Smooth muscle cell of the coronary artery (primary cell): Measurements from ENCODE around the gene OR2D2. TPM values are rescaled to one million over a fixed set of nuclear protein-coding genes. Genes with fewer than 3 reads are reported as not detected.

Experiments
- total RNA-seq: library from RNA; depleted of rRNA; stranded (reverse); fragments of >200 nt; gene quantifications from 2 replicates; pipeline ENCODE4 v1.2.3, GENCODE V29; 2014; ENCODE audit warnings: low replicate concordance

Gene OR2D2, protein sequence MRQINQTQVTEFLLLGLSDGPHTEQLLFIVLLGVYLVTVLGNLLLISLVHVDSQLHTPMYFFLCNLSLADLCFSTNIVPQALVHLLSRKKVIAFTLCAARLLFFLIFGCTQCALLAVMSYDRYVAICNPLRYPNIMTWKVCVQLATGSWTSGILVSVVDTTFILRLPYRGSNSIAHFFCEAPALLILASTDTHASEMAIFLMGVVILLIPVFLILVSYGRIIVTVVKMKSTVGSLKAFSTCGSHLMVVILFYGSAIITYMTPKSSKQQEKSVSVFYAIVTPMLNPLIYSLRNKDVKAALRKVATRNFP
- total RNA-seq: 0.15 TPM in 1 of 2 replicates, not detected in the other

DNA sequence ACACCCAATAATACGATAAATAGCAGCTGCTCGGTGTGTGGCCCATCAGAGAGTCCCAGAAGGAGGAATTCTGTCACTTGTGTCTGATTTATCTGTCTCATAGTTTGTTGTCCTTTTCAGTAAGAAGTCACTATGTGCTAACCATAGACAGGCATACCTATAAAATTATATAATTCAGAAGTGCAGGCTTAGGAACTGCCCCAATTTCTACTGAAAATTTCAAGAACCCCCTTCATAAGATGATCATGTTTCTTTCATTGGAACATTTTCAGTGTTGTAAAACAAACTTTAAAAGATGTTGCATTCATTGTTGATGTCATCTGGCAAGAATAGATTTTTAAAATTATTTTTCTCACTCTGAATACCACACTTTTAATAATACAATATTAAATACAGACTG, at the start of gene OR2D2:
OR2D2 (minus strand) TSS at position 101 of the 400 bp plus-strand sequence; CDS start at position 101, 0 bp downstream.

DNA sequence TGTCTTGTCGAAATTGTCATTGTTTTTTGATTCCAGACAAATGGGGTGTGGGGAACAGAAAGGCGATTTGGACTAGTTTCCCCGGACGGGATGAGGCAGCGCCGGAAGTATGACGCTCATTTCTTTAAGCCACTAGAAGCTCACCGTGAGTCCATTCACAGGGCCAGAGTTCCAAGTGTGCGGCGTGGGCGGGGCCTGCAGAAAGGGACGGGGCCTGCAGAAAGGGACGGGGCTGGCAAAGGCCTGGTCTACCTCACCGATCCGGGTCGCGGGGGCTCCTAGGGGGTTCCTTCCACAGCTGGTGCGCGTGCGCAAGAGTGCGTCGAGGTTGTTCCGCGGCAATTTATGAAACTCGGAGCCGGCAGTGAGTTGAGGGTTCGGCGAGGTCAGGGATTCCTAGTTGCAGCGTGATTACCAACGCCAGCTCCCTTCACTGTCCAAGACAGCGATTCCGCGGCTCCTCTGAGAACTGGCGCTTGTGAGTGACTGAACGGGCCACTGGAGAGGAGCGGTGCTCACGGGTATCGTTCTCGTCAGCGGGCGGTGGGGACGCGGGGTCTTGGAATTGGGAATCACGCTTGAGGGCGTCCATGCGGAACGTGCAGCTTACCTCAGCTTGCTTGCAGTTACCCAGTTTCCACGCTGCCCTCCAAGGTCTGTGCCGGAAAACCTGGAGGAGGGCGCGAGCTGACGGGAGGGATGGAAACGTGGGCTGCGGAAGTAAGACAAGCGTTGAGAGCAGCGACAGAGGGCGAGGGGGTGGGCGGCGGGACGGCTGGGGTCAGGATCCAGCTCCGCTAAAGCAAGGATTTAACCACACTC, 34.1 kb upstream of the OR2D2 start, which contains the start of gene ZNF215:
ZNF215 (plus strand) TSS at position 219 of the 822 bp plus-strand sequence. CDS start 5,847 bp downstream, outside the sequence.

DNA sequence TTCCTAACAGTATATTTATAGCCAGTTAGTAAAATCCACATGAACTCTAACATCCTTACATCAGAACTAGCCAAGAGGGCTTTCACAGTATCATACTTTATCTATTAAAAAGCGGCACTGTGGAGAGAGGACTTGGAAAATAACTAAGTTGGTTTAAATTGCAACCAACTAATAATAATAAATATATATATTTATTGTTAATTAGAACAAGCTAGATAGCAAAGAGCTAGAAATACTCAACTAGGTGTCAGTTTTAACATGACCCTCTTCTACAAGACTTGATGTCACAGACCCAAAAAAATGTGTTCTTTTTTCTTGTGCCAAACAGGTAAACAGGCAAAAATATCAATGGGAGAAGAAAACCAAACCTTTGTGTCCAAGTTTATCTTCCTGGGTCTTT, 28.4 kb upstream of the OR2D2 start, which contains the start of gene OR2D3:
OR2D3 (plus strand) TSS at position 301 of the 400 bp plus-strand sequence; CDS start at position 301, 0 bp downstream.

DNA sequence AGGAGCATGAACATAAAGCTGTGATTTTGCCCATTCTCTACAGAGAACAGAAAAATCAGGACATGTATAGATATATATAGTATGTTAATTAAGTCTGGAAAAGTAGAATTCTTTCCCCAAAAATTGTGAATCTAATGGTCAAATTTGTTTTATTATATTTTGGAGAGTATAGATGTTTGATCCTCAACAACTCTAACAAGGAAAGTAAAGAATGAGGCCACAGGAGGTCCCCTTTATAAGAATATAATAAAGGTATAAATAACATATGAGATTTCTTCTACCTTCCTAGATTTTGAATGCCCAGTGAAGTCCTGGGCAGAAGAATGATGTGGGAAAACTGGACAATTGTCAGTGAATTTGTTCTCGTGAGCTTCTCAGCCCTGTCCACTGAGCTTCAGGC, 16.0 kb downstream of the OR2D2 start, which contains the start of gene OR10A4:
OR10A4 (plus strand) TSS at position 301 of the 400 bp plus-strand sequence; CDS start at position 324, 23 bp downstream.

DNA sequence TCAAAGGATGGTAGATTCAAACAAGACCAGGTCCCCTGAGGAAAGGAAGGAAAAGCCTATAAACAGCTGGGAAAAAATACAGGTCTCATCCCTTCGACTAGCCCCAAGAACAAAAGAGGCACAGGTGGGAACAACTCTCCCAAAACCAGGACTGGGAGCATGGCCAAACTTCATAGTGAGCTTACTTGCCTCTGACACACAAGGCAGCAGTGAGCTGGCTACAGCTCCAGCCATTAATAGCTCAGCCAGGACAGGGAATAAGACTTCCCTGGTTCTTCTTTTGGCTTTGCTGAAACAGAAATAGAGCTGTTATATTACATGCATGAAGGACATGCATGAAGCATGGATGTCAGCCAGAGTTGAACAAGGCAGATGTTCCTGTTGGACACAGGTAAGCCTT, 29.3 kb downstream of the OR2D2 start, which contains the start of gene OR10A2:
OR10A2 (plus strand) TSS at position 97 of the 400 bp plus-strand sequence. CDS start 6,698 bp downstream, outside the sequence.

DNA sequence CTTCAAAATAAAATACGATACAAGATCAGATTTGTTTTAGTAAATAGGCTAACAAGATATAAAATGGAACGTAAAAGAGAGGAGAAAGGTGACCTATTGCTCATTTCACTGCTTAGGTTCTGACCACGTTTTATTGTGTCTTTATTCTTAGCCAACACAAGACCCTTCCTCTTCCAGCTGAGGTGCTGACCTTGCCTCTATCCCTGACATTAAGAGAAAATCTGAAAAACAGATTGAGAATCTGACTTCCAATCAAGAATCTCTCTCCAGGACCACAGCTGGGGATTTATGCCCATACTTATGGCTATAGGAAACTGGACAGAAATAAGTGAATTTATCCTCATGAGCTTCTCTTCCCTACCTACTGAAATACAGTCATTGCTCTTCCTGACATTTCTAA, 46.9 kb downstream of the OR2D2 start, which contains the start of gene OR10A5:
OR10A5 (plus strand) TSS at position 301 of the 400 bp plus-strand sequence; CDS start at position 301, 0 bp downstream.

Other genes with a start within 250 kb of the OR2D2 start
- 2.1 and 4.0 TPM in 2 replicates for gene DCHS1, start 236.7 kb downstream of the OR2D2 start, total RNA-seq
- 62.2 and 84.8 TPM in 2 replicates for gene MRPL17, start 209.2 kb downstream of the OR2D2 start, total RNA-seq
- 0.08 TPM in 1 of 2 replicates, not detected in the other for gene OR2AG2, start 120.5 kb downstream of the OR2D2 start, total RNA-seq
- gene OR2AG1, start 109.5 kb downstream of the OR2D2 start, total RNA-seq: not detected in 2 replicates
- 0.12 and 0.15 TPM in 2 replicates for gene OR6A2, start 92.8 kb downstream of the OR2D2 start, total RNA-seq
- gene OR10A5, start 46.8 kb downstream of the OR2D2 start, total RNA-seq: not detected in 2 replicates
- gene OR10A2, start 29.4 kb downstream of the OR2D2 start, total RNA-seq: not detected in 2 replicates
- not detected in 2 replicates for gene OR10A4, start 15.9 kb downstream of the OR2D2 start, total RNA-seq
- not detected in 2 replicates for gene OR2D3, start 28.5 kb upstream of the OR2D2 start, total RNA-seq
- gene ZNF215, start 33.9 kb upstream of the OR2D2 start, total RNA-seq: 1.3 and 4.2 TPM in 2 replicates
- 4.4 and 13.8 TPM in 2 replicates for gene ZNF214, start 127.8 kb upstream of the OR2D2 start, total RNA-seq
- gene NLRP14, start 128.0 kb upstream of the OR2D2 start, total RNA-seq: 0.08 TPM in 1 of 2 replicates, not detected in the other
- 0.08 TPM in 1 of 2 replicates, not detected in the other for gene RBMXL2, start 196.5 kb upstream of the OR2D2 start, total RNA-seq